PFSK-1 (cell line): Measurements from ENCODE around the gene ZNF462.

ENCODE experiments used
- FOXP2 ChIP-seq: optimal IDR thresholded peaks from 2 replicates; pipeline ENCODE3; 2011; ENCODE audit warnings: borderline replicate concordance, control low read depth, inconsistent platforms; ENCODE audit not compliant: insufficient read depth; ENCODE audit errors: extremely low read length, extremely low read depth
- POLR2AphosphoS5 ChIP-seq: IDR thresholded peaks from 2 replicates; pipeline ENCODE4 v1.6.1; 2012; ENCODE audit warnings: low read depth, mild to moderate bottlenecking, control low read depth, low read length, moderate library complexity
- SIN3A ChIP-seq: IDR thresholded peaks from 2 replicates; pipeline ENCODE4 v1.6.1; 2012; ENCODE audit warnings: mild to moderate bottlenecking, low read length, moderate library complexity, borderline replicate concordance; ENCODE audit not compliant: insufficient read depth
- TAF1 ChIP-seq: IDR thresholded peaks from 2 replicates; pipeline ENCODE4 v1.6.1; 2012; ENCODE audit warnings: low read length, control low read depth, borderline replicate concordance; ENCODE audit not compliant: insufficient read depth
- TF ChIP-seq, protein P1 (sequence below), 2 experiments: IDR thresholded peaks; 2 replicates each; pipeline versions ENCODE4 v1.6.1 to v1.8.0; 2011 to 2012; ENCODE audit warnings: low read depth in 2 of 2, low read length in 2 of 2, control low read depth in 1 of 2, inconsistent platforms in 1 of 2, mild to moderate bottlenecking in 1 of 2, moderate library complexity in 1 of 2; ENCODE audit not compliant: insufficient read depth in 1 of 2

DNA sequence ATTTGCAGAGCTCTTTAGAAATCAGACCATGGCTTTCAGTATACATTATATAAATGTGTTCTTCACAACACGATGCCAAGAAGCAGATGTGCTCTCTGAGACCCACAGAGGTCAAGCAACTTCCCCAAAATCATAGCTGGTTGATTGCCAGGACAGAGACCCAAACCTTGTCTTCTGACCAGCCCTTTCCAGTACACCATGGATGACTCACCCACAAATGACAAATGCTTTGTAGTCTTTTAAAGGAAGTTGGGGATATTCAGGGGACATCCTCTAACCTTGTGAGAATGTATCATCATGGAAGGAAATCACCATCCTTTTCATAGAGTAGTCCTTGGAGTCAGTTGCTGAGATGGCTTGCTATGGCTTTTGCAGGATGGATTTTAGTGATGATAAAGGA, 30.1 kb downstream of the ZNF462 start:
- TF ChIP-seq POLR2AphosphoS5 (no peak), SIN3A (no peak), TAF1 (no peak), FOXP2 (no peak)
- TF ChIP-seq, protein P1, sequence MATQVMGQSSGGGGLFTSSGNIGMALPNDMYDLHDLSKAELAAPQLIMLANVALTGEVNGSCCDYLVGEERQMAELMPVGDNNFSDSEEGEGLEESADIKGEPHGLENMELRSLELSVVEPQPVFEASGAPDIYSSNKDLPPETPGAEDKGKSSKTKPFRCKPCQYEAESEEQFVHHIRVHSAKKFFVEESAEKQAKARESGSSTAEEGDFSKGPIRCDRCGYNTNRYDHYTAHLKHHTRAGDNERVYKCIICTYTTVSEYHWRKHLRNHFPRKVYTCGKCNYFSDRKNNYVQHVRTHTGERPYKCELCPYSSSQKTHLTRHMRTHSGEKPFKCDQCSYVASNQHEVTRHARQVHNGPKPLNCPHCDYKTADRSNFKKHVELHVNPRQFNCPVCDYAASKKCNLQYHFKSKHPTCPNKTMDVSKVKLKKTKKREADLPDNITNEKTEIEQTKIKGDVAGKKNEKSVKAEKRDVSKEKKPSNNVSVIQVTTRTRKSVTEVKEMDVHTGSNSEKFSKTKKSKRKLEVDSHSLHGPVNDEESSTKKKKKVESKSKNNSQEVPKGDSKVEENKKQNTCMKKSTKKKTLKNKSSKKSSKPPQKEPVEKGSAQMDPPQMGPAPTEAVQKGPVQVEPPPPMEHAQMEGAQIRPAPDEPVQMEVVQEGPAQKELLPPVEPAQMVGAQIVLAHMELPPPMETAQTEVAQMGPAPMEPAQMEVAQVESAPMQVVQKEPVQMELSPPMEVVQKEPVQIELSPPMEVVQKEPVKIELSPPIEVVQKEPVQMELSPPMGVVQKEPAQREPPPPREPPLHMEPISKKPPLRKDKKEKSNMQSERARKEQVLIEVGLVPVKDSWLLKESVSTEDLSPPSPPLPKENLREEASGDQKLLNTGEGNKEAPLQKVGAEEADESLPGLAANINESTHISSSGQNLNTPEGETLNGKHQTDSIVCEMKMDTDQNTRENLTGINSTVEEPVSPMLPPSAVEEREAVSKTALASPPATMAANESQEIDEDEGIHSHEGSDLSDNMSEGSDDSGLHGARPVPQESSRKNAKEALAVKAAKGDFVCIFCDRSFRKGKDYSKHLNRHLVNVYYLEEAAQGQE (IDR thresholded peaks at IDR 0.05; ENCODE audit: insufficient read depth in 1 of 2, low read depth in 2 of 2, low read length in 2 of 2), result no peak
